Measurements from ENCODE around the gene EIF2B5.
A peak's percentile ranks its signal among the peaks of the same experiment; 100 is the strongest.
"Not testable (repeated sequence)": the region's sequence is repeated elsewhere in the genome, so short reads cannot be mapped to it uniquely, and the experiment has no call there.

EIF2B5 gene

DNA sequence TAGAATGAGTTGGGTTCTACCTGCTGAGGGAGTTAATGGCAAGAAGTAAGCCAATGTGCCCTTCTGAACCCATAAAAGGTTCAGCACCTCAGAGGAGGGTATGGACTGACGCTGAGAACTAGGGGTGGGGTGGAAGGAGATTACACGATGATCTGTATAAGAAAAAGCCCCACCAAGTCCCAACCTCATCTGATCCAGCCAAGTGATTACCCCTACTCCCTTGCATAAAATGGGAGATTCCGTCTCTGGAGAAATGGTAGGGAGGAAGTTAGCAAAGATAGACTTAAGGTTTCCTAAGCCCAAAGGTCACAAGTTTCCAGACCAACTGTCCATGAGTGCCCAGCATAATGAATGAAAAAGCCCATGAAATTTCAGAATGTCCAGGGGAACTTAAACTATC is 12.9 kb downstream of the EIF2B5 start:
- DNase-seq = no peak

DNA sequence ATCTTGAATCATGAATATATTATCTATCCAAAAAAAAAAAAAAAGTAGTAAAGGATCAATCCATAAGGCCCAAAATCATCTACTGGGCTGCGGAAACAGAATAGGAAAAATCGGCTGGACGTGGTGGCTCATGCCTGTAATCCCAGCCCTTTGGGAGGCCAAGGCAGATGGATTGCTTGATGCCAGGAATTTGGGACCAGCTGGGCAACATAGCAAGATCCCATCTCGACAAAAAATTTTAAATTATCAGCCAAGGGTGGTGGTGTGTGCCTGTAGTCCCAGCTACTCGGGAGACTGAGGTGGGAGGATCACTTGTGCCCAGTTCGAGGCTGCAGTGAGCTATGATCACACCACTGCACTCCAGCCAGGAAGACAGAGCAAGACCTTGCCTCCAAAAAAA is 14.0 kb downstream of the EIF2B5 start:
- DNase-seq = no peak

DNA sequence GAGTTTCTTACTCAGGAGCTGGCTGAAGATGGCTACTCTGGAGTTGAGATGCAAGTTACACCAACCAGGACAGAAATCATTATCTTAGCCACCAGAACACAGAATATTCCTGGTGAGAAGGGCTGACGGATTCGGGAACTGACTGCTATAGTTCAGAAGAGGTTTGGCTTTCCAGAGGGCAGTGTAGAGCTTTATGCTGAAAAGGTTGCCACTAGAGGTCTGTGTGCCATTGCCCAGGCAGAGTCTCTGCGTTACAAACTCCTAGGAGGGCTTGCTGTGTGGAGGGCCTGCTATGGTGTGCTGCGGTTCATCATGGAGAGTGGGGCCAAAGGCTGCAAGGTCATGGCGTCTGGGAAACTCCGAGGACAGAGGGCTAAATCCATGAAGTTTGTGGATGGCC is 14.6 kb downstream of the EIF2B5 start:
- not testable (repeated sequence) for DNase-seq

DNA sequence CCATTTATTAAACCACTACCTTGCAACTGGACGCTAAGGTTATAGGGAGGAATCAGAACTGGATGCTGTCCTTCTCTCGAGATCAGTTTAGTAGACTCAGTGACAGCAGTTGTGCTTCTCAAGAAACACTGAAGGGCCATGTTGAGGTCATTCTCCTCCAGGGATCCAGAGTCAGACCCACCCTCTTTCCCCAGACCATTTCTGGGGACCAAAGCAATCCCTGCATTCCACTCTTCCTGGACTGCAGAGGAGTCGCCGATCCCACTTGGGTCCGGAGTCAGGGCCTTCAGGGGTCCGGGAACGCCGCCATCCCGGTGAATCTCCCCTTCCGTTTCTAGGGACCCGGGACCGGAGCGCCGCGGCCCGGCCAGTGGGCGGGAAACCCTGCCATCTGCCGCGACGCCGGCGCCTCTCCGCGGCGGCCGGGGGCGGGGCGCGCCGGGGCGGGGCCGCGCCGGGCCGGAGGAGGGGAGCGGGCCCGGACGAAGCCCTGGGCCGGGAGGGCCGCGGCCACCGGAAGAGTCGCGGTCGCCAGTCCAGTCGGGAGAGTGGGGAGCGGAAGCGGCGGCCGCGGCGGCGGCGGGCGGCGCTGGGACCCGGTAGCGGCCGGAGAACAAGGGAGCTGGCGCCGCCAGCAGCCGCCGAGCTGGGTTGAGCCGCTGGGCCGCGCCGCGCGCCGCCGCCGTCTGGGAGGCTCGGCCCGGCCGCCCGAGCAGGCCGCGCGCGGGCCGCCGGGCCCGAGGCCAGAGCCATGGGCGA is 19.9 kb downstream of the EIF2B5 start, which contains the start of gene DVL3:
TSS of gene DVL3 (plus strand) at position 493 of the 759 bp plus-strand sequence. CDS start at position 752, 259 bp downstream.
- no peak for DNase-seq

DNA sequence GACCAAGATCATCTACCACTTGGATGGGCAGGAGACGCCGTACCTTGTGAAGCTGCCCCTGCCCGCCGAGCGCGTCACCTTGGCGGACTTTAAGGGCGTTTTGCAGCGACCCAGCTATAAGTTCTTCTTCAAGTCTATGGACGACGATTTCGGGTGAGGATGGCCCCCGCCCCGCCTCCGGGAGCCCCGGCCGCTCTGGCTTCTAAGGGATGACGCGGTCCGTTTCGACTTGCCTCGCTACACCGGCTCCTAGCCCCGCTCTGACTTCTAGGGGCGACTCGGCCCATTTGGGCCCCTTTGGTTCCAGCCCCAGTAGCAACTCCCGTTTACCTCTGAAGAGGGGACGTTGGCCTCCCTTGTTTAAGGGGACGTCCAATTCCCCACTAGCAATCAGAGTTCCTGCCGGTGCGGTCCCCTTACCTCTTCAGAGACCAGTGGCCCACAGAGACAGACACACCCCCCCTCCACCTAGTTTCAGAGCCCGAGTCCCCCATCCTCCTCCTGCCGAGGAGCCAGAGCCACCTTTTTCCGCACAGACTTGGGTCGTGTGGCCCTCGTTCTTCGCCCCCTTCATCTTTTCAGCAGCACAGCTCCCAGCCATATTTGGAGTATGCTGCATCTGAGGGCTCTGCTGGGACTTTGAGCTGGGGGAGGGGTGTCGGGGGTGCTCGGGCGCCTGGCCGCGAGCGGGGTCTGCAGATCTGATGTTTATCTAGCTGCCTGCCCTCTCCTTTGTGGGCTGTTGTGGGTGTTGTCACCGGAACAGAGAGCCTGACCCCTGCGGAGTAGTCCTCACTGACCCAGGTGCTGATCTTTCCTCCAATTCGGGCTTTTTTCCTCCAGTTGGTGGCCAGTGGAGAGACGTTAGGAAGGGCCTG is 20.7 kb downstream of the EIF2B5 start:
- no peak for DNase-seq

DNA sequence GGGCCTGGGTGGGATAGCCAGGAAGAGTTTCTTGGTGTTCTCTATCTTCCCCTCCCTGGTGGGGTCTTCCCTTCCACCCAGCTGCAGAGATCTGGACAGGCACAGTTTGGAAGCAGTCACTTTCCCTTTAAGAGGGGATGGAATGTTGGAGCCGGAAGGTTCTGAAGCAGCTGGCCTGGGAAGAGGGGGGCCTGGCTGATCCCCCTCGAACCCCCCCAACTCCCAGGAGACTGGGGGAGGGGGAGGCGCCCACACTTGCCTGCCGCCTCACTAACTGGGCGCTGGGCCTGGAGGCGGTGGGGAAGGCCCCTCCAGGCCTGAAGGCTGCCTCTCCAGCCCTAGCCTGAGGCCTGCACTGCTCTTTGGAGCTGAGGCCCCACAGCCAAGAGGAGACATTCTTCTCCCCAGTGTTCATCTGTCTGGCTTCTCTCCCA is 21.4 kb downstream of the EIF2B5 start:
- DNase-seq = no peak

DNA sequence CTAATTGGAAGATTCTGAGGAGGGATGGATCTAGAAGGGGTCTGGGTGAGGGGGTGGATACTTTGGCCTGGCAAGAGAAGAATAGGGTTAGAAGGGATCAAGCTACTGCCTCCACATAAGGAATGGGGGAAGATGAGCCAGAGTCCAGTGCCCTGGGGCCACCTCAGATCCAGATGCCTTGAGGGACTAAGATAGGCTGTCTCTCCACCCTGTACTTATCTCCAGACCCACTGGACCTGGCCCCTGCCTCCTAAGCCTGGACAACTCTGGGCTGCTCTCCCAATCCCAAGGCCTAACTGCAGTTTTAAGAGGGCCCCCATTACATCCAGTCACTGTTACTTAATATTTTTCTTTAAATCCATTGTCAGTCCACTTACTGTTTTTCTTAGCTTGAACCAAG is 22.0 kb downstream of the EIF2B5 start:
- no peak for DNase-seq

DNA sequence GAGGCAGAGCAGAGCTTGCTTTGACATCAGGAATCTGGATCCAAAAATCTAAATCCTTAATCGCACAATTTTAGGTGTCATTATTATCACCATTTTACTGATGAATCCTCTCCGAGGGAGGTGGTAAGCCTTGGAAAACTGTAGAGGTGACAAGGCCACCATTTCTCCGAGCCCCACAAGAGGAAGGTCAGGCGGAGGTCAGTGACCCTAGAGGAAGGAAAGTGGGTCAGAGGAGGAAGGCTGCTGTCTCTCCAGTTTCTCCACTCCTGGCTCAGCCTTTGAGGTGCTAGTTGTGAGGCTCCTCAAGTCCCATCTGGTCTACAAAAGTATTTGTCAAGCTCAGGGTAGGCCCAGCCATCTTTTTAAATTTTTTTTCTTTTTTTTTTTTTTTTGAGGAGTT is 23.2 kb downstream of the EIF2B5 start:
- no peak for DNase-seq

DNA sequence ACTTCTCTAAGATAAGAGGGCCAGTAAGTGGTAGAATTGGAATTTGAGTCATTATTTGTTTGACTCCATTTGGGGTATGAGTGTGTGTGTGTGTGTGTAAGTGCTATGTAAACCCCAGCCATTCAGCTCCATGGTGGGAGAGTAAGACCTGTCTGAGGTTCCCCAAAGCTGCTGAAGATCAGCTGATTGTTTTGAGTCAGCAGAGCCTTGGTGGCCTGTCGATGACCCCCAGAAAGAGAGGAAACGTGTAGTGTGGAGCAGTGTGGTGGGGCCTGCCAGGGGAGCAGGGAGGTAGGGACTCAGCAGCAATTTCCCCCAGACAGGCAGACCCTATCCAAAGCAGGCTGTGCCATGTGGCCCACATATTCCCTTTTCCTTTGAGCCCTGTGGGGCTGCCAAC is 25.3 kb downstream of the EIF2B5 start:
- no peak for DNase-seq

DNA sequence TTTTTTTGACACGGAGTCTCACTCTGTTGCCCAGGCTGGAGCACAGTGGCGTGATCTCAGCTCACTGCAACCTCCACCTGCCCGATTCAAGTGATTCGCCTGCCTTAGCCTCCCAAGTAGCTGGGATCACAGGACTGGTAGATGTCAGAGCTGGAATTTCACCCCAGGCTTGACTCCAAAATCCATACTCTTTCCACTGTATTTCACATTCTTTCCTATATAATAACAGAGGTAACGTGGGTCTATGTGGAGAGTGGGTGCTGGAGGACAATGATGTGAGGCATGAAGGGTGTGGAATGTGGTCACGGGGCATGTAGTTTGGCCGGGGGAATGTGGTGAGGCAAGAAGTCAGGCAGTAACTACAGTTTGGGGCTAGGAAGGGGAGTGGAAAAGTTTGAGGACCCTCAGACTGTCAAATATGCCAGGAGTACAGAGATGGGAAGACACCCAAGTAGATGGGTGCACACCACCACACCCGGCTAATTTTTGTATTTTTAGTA is 27.5 kb downstream of the EIF2B5 start:
- DNase-seq = not testable (repeated sequence)

DNA sequence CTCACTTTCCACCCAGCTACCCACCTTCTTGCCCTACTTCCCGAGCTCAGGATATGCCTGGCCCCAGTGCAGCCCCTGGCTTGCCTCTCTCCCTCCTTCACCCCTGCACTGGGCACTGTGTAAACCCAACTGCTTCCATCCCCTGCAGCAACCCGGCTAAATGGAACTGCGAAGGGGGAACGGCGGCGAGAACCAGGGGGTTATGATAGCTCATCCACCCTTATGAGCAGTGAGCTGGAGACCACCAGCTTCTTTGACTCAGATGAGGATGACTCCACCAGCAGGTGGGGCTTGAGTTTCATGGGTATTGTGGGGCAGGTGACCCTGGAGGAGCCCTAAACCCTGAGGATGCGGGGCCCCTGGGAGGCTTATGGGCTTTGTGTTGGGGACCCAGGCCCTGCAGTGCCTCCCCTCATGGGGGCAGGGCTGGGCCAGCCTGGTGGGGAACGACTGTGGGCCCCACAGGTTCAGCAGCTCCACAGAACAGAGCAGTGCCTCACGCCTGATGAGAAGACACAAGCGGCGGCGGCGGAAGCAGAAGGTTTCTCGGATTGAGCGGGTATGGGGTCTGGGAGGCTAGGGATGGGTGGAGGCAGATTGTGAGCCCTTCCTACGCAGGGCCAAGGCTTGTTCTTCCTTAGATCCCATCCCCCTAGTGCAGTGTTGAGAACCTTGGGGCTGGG is 29.6 kb downstream of the EIF2B5 start:
- DNase-seq = no peak

DNA sequence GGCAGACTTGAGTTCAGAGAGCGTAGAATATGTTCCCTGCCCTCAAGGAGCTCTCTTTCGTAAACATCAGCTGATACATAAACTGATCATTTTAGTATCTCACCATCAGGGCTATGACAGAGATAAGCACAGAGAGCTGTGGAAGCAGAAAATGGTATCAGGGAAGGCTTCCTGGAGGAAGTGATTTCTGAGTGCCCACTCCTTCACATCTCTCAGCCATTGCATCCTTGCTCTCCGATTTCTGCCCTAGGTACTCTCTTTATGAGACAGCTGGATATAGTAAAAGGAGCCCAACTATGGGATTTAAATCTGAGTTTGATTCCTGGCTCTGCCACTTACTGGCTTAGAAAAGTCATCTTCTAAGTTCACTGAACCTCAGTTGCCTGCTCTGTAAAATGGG is 30.4 kb downstream of the EIF2B5 start:
- no peak for DNase-seq

DNA sequence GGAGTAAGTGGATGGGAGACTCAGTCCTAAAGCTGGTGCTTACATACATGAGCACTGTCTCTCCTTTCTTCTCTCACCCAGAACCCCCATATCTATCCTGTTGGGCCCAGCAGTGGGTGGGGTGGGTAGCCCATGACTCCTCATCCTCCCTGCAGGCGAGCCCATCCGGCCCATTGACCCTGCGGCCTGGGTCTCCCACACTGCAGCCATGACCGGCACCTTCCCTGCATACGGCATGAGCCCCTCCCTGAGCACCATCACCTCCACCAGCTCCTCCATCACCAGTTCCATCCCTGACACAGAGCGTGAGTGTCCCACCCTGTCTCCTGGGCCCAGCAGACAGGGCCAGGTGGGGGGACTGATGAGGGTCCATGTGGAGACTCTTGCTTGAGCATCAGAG is 31.5 kb downstream of the EIF2B5 start:
- no peak for DNase-seq

DNA sequence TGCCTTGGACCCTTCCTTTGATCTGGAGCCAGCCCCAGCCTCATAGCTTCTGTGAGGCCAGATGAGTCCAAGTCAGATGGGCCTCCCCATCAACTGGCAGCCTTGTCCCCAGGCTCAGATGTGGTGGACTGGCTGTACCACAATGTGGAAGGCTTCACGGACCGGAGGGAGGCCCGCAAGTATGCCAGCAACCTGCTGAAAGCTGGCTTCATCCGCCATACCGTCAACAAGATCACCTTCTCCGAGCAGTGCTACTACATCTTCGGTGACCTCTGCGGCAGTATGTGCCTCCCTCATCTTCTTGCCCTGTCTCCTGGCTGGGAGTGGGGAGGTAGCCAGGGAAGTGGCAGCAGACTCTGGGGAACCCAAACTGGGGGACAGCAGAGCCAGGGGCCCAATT is 32.6 kb downstream of the EIF2B5 start:
- DNase-seq = no peak

DNA sequence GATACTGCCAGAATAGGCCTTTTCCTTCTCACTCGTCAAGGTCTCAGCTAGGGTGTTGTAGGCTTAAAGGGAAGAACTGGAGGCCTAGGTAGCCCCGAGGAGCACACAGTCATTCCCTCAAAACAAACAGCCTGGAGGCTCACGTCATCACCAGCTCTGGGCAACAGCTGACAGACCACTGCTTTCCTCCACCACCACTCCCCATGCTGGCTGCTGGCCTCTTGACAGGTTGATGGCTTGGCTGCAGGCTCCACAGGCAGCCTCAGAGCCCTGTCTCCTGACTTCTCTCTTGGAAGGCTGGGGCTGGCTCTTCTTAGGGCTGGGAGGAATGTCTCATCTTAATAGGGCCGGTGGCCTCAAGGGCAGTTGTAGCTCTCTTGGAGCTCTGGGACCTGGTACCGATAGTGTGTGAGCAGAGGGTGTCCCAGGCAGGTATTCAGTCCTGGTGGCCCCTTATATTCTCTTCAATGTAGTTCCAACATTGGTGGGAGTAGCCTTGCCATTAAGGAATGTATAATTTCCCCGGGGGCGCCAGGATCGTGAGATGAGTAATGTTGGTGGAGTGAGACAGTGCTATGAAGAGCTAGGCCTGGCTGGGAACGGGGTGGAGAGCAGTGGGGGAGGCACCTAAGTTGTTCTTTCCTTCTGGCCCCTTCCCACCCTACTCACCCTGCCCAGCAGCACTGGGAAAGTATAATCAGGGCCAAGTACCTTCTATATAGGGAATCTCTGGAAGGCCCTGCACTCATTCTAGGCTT is 33.4 kb downstream of the EIF2B5 start:
- DNase-seq = peak; percentile 78

DNA sequence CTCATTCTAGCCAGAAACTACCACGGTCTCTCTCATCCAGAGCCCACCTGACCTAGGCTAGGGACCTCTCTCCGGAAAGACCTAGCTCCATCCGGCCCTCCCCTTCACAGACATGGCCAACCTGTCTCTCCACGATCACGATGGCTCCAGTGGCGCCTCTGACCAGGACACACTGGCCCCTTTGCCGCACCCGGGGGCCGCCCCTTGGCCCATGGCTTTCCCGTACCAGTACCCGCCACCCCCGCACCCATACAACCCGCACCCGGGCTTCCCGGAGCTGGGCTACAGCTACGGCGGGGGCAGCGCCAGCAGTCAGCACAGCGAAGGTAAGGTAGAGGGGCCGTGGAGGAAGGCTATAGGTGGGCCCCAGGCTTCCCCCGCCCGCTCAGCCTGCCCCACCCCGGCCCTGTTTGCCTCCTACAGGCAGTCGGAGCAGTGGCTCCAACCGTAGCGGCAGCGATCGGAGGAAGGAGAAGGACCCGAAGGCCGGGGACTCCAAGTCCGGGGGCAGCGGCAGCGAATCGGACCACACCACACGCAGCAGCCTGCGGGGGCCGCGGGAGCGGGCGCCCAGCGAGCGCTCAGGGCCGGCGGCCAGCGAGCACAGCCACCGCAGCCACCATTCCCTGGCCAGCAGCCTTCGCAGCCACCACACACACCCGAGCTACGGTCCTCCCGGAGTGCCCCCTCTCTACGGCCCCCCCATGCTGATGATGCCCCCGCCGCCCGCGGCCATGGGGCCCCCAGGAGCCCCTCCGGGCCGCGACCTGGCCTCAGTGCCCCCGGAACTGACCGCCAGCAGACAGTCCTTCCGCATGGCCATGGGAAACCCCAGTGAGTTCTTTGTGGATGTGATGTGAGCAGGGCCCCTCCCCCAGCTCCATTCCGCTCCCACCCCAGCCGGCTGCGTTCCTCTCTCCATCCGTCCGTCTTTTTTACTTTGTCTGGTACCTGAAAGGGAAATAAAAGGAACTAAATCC is 35.0 kb downstream of the EIF2B5 start:
- DNase-seq = no peak

DNA sequence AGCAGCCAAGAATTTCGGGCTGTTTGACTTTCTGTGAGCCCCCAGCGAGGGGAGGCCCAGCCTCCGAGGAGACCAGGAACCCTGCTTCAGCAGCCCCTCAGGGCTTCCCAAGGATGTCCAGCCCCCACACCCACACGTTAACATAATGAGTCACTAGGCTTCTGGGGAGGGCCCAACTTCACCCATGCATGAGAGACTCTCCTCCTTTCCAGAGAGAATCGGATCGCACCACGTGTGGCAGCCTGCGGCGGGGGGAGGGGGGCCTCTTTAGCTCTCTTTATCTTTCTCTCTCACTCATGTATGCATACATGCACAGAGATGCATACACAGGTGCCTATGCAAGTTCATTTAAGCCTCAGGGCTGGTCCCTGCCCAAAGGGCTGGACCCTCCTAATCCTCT is 36.4 kb downstream of the EIF2B5 start:
- peak; percentile 71 for DNase-seq

DNA sequence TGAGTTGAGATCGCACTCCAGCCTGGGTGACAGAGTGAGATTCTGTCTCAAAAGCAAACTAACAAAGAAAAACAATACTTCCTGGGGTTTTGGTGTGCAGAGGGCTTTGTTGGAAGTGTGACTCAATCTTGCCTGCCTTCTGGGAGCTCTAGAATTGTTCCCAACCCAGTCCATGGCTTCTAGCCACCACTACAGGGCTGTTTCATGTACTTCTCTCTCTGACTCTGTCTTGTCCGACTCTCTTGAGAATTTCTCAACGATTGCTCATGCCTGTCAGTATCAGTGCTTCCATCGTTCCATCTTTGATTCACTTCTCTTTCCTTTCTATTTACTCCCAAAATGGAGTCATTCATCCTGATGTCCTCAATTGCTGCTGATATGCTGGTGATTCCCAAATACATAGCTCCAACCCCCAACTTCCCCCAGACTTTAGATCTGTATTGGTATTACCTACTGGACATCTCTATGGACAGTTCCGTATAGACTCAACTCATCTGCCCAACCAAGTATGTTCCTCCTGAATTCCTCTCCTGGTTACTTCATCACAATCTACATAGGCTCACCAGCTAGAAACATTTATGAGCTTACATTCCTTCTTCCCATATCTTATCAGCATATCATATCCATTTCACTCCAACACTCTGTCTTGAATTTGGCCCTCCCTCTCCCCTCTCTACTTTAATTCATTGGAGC is 37.7 kb downstream of the EIF2B5 start:
- DNase-seq = peak; percentile 70

DNA sequence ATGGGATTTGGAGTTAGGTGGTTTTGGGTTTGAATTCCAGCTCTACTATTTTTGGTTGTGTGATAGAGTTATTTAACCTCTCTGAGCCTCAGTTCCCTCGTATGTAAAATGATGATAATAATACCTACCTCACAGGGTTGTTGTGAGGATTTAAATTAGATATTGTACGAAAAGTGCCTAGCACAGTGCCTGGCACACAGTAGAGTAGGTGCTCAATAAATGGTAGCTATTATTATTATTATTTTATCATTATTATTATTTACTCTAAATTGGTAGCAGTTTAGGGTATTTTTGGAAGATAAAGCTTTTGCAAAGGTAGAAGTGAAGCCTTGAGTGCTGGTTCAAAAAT is 38.2 kb downstream of the EIF2B5 start:
- DNase-seq = no peak

DNA sequence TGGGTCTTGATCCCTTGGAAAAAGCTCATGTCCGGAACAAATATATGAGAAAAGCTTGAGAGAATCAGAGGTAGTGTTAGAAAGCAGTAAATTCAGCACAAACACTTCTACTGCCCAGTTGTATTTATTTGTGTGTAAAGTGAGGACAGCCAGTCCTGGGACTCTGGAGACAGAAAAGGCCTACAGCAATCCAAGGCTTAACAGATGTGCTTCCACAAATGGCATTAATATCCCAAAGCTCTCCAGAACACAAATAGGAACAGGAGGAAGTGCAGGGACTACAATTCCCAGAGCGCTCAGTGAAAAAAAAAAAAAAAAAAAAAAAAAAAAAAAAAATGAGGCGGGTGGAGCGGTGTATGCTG is 39.1 kb downstream of the EIF2B5 start:
- DNase-seq = no peak

All from amniotic stem cell (primary cell).